PC-3 (cell line): ENCODE data around the gene ACBD3.

ENCODE experiments used
- EZH2 ChIP-seq: fragments of 300-600 bp; sonication (generic); IDR thresholded peaks from one replicate; pipeline ENCODE4 v1.6.1; 2017; ENCODE audit warnings: antibody characterized with exemption, mild to moderate bottlenecking, low read length; ENCODE audit not compliant: unreplicated experiment
- TF ChIP-seq, protein P1 (sequence below): fragments of 300-600 bp; sonication (generic); conservative IDR thresholded peaks from 2 replicates; pipeline ENCODE4 v1.5.1; 2017; ENCODE audit warnings: antibody characterized with exemption, low read depth, mild to moderate bottlenecking, low read length

DNA sequence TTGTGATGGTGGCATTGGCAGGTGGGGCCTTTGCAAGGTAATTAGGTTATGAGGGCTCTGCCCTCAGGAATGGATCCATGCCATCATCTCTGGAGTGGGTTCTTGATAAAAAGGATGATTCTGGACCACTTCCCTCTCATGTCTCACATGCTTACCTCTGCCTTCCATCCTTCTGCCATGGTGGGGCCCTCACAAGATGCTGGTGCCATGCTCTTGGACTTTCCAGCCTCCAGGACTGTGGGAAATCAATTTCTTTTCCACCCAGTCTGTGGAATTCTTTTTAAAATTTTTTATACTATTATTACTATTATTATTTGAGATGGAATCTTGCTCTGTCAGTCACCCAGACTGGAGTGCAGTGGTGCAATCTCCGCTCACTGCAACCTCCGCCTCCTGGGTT, 57.3 kb downstream of the ACBD3 start:
- no peak for TF ChIP-seq EZH2
- TF ChIP-seq, protein P1, sequence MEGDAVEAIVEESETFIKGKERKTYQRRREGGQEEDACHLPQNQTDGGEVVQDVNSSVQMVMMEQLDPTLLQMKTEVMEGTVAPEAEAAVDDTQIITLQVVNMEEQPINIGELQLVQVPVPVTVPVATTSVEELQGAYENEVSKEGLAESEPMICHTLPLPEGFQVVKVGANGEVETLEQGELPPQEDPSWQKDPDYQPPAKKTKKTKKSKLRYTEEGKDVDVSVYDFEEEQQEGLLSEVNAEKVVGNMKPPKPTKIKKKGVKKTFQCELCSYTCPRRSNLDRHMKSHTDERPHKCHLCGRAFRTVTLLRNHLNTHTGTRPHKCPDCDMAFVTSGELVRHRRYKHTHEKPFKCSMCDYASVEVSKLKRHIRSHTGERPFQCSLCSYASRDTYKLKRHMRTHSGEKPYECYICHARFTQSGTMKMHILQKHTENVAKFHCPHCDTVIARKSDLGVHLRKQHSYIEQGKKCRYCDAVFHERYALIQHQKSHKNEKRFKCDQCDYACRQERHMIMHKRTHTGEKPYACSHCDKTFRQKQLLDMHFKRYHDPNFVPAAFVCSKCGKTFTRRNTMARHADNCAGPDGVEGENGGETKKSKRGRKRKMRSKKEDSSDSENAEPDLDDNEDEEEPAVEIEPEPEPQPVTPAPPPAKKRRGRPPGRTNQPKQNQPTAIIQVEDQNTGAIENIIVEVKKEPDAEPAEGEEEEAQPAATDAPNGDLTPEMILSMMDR, result no peak
